Osteoblast (primary cell): ENCODE data around the gene NOC4L. TPM values are rescaled to one million over a fixed set of nuclear protein-coding genes. Genes with fewer than 3 reads are reported as not detected.

Source experiments
- DNase-seq: peaks from one replicate; pipeline ENCODE4 v3.0.0; 2011; ENCODE audit warnings: low spot score, mixed read lengths; ENCODE audit not compliant: insufficient read length; ENCODE audit errors: missing footprints
- H2AFZ ChIP-seq: 2 replicates; pipeline ENCODE4 v1.6.0; 2011; ENCODE audit warnings: mild to moderate bottlenecking, low read length
- H3K27ac ChIP-seq: 2 replicates; pipeline ENCODE4 v1.5.1; 2011; ENCODE audit warnings: mild to moderate bottlenecking, low read depth, low read length, moderate library complexity
- H3K27me3 ChIP-seq: 2 replicates; pipeline ENCODE4 v1.6.0; 2012; ENCODE audit warnings: mild to moderate bottlenecking, control low read depth, inconsistent platforms, low read length, moderate library complexity; ENCODE audit not compliant: insufficient read depth
- H3K36me3 ChIP-seq: 2 replicates; pipeline ENCODE4 v1.5.1; 2011; ENCODE audit warnings: mild to moderate bottlenecking, low read length, control low read depth, moderate library complexity; ENCODE audit not compliant: insufficient read depth
- H3K4me1 ChIP-seq: 2 replicates; pipeline ENCODE4 v1.5.1; 2011; ENCODE audit warnings: mild to moderate bottlenecking, low read length, control low read depth, moderate library complexity; ENCODE audit not compliant: insufficient read depth
- H3K4me2 ChIP-seq: 2 replicates; pipeline ENCODE4 v1.6.0; 2011; ENCODE audit warnings: mild to moderate bottlenecking, low read length; ENCODE audit not compliant: insufficient read depth
- H3K4me3 ChIP-seq: fragments of 200-600 bp; sonication (generic); 3 replicates; pipeline ENCODE4 v1.5.1; 2012; ENCODE audit warnings: mild to moderate bottlenecking, low read length, inconsistent platforms; ENCODE audit not compliant: insufficient read depth
- H3K79me2 ChIP-seq: 2 replicates; pipeline ENCODE4 v1.6.0; 2012; ENCODE audit warnings: mild to moderate bottlenecking, low read length, control low read depth, inconsistent platforms; ENCODE audit not compliant: insufficient read depth
- H3K9me3 ChIP-seq: 2 replicates; pipeline ENCODE4 v1.5.1; 2011; ENCODE audit warnings: low read depth, low read length, control low read depth
- H4K20me1 ChIP-seq: 2 replicates; pipeline ENCODE4 v1.6.0; 2012; ENCODE audit warnings: mild to moderate bottlenecking, low read length, control low read depth; ENCODE audit not compliant: insufficient read depth
- total RNA-seq: library from RNA; depleted of rRNA; stranded (reverse); fragments of >200 nt; gene quantifications from 2 replicates; pipeline ENCODE4 v1.2.3, GENCODE V29; 2012
- TF ChIP-seq, protein P1 (sequence below): IDR thresholded peaks from 2 replicates; pipeline ENCODE4 v1.5.1; 2011; ENCODE audit warnings: mild to moderate bottlenecking, low read depth, low read length, moderate library complexity; ENCODE audit errors: extremely low read depth

Gene NOC4L
- total RNA-seq, 1 donor = 11.2 TPM

DNA sequence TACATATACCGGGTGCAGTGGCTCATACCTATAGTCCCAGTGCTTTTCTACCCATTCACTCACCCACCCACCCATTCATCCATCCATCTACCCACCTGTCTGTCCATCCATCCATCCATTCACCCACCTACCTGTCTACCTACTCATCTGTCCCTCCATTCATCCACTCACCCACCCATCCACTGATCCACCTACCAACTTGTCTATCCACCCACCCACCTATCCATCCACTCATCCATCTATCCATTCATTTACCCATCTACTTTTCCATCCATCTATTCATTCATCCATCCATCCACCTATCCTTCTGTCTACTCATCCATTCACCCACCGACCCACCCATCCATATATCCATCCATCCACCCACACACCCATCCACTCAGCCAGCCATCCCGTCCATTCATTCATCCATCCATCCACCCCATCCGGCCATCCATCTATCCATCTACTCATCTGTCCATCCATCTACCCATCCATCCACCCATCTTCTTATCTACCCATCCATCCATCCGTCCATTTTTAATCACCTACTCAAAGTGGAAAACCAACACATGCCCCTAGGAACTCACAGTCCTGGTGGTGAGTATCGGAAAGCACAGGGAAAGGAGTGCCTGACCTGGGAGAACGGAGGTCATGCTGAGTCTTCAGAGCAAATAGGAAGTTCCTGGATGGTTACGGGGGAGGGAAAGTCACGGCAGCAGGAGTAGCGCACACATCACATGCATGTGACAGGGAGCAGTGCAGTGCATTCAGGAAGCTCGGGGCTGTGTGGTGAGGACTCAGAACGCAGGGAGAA, 20.1 kb upstream of the NOC4L start:
- Histone ChIP-seq H3K79me2 (no peaks in the 10 kb centered on the region), H4K20me1 (no peaks in the 10 kb centered on the region), H3K27ac (no peak overlapping the region), H3K9me3 (no peaks in the 10 kb centered on the region), H3K4me3 (no peak overlapping the region), H3K4me1 (no peaks in the 10 kb centered on the region), H3K4me2 (no peak overlapping the region), H3K27me3 (no peaks in the 10 kb centered on the region), H3K36me3 (peaks cover 76% of the 10 kb centered on the region), H2AFZ (no peak overlapping the region)
- TF ChIP-seq, protein P1, sequence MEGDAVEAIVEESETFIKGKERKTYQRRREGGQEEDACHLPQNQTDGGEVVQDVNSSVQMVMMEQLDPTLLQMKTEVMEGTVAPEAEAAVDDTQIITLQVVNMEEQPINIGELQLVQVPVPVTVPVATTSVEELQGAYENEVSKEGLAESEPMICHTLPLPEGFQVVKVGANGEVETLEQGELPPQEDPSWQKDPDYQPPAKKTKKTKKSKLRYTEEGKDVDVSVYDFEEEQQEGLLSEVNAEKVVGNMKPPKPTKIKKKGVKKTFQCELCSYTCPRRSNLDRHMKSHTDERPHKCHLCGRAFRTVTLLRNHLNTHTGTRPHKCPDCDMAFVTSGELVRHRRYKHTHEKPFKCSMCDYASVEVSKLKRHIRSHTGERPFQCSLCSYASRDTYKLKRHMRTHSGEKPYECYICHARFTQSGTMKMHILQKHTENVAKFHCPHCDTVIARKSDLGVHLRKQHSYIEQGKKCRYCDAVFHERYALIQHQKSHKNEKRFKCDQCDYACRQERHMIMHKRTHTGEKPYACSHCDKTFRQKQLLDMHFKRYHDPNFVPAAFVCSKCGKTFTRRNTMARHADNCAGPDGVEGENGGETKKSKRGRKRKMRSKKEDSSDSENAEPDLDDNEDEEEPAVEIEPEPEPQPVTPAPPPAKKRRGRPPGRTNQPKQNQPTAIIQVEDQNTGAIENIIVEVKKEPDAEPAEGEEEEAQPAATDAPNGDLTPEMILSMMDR = no peak
- DNase-seq = peak; percentile 22

DNA sequence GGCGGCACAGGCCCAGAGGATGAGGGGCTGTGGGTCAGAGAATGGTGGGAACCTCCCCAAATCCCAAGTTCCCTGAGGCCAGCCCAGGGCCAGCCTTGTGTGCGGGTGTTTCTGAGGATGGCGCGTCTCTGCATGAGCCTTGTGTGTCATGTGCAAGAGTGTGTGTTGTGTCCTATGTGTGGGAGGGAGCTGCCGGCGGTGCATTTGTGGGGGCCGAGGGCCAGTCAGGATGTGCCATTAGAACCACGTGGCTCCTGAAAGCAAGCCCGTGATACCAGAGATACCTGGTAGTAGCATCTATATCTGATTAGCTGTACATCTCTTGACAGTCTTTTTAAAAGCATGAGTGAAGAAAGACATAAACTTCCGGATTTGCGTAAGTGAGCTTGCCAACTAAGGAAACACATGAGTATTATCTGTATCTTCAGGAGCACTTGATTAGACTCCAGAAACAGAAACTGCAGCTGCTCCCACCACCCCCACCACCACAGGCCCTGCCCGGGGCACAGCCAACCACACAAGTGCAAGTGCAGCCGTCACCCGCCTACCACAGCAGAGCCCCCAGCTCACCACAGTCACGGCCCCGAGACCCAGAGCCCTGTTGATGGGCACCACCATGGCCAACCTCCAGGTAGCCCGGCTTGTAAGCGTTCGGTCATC, 19.4 kb upstream of the NOC4L start:
- Histone ChIP-seq H3K4me1 (no peaks in the 10 kb centered on the region), H4K20me1 (no peaks in the 10 kb centered on the region), H3K27me3 (no peaks in the 10 kb centered on the region), H3K4me2 (no peak overlapping the region), H3K4me3 (no peak overlapping the region), H3K9me3 (no peaks in the 10 kb centered on the region), H2AFZ (no peak overlapping the region), H3K36me3 (peaks cover 80% of the 10 kb centered on the region), H3K79me2 (no peaks in the 10 kb centered on the region), H3K27ac (no peak overlapping the region)
- TF ChIP-seq, protein P1 = no peak
- DNase-seq = peak; percentile 25

DNA sequence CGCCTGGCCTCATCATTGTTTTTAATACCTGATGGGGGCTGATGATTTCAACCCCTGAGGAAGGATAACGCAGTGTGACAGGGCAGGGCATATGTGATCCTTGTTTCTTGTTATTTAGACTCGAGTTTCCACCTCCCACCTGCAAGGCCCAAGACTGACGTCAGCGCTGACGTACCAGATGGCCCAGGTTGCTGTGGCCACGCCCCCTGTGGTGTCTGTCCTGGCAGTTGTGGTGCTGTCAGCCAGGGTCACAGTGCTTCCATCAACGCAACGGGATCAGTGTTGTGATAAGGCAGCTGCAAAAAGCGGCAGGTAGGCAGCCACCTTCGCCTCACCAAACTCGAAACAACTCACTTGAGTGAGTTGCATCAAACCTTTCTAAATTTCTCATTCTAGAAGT, 18.5 kb upstream of the NOC4L start:
- peaks cover 76% of the 10 kb centered on the region for H3K36me3 ChIP-seq

More for the DNA sequence above, 18.5 kb upstream of the NOC4L start:
- TF ChIP-seq, protein P1 = no peak
- Histone ChIP-seq H3K4me2 (no peak overlapping the region), H3K27me3 (no peaks in the 10 kb centered on the region), H3K4me1 (no peaks in the 10 kb centered on the region), H3K79me2 (no peaks in the 10 kb centered on the region), H4K20me1 (no peaks in the 10 kb centered on the region), H3K4me3 (no peak overlapping the region), H3K9me3 (no peaks in the 10 kb centered on the region), H3K27ac (no peak overlapping the region), H2AFZ (no peak overlapping the region)
- DNase-seq = peak; percentile 27
